SH-SY5Y (cell line): ENCODE results near the gene PLXNA3.

Experiments
- GATA2 ChIP-seq: IDR thresholded peaks from 2 replicates; pipeline ENCODE4 v1.6.1; 2011; ENCODE audit warnings: mild to moderate bottlenecking, low read depth, low read length
- GATA3 ChIP-seq: IDR thresholded peaks from 2 replicates; pipeline ENCODE4 v1.6.1; 2011; ENCODE audit warnings: low read depth, mild to moderate bottlenecking, low read length, moderate library complexity

DNA sequence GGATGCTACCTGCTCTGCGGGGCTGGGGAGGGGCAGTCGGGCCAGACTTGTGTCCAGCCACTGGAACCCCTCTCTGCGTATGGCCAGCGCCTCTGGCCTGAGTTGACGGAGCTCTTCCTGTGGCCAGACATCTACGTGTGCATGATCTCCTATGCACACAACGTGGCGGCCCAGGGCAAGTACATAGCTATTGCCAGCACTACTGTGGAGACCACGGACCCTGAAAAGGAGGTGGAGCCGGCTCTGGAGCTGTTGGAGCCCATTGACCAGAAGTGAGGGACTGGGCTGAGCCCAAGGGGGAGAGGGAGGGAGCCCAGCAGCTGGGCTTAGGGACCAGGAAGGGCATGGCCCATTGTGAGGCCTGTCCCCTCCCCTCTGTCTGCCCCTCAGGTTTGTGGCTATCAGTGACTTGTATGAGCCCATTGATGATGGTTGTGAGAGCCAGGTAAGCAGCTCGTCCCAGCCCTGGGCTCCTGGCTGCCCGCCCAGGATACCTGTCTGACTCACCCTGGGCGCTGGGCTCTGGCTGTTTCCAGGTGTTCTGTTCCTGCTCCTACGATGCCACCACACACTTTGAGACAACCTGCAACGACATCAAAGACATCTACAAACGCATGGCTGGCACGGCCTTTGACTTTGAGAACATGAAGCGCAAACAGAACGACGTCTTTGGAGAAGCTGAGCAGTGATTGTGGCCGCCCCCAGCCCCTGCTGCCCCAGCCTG lies 15.9 kb upstream of the PLXNA3 start:
- TF ChIP-seq GATA3, result no peak
- TF ChIP-seq GATA2, result no peak
